GM18517 (cell line): ENCODE measurements around the gene LIN7A.
"Not testable (repeated sequence)": the region's sequence is repeated elsewhere in the genome, so short reads cannot be mapped to it uniquely, and the experiment has no call there.

Source experiments
- ATAC-seq: cut with Tn5 transposase; IDR thresholded peaks from one replicate; pipeline ENCODE4 v1.9.1; 2021; ENCODE audit warnings: mild to moderate bottlenecking, moderate library complexity; ENCODE audit not compliant: unreplicated experiment

Gene LIN7A

GRCh38 chr12:80814453-80814852 lies 123.3 kb downstream of the LIN7A start:
- ATAC-seq, result no peak

GRCh38 chr12:80813820-80814219 lies 123.9 kb downstream of the LIN7A start:
- ATAC-seq, result peak; percentile 37

- peak; percentile 38 for ATAC-seq
Observed at GRCh38 chr12:80811957-80812708, 125.6 kb downstream of the LIN7A start.

GRCh38 chr12:80810874-80811273 lies 126.9 kb downstream of the LIN7A start:
- ATAC-seq, result no peak

- peak; percentile 78 for ATAC-seq
Observed at GRCh38 chr12:80807640-80808288, 130.0 kb downstream of the LIN7A start.

GRCh38 chr12:80805106-80805505 lies 132.6 kb downstream of the LIN7A start:
- no peak for ATAC-seq

- peak; percentile 93 for ATAC-seq
Observed at GRCh38 chr12:80802652-80803400, 134.9 kb downstream of the LIN7A start.

GRCh38 chr12:80798281-80798680 lies 139.5 kb downstream of the LIN7A start:
- ATAC-seq, result no peak

GRCh38 chr12:80794551-80794950 lies 143.2 kb downstream of the LIN7A start:
- no peak for ATAC-seq

GRCh38 chr12:80792861-80793260 lies 144.9 kb downstream of the LIN7A start:
- ATAC-seq, result no peak

- ATAC-seq, result no peak
Observed at GRCh38 chr12:80791863-80792262, 145.9 kb downstream of the LIN7A start.

GRCh38 chr12:80788407-80788806 lies 149.3 kb downstream of the LIN7A start:
- ATAC-seq, result not testable (repeated sequence)

GRCh38 chr12:80782963-80783470 lies 154.7 kb downstream of the LIN7A start:
- ATAC-seq, result not testable (repeated sequence)

- no peak for ATAC-seq
Observed at GRCh38 chr12:80781313-80781712, 156.4 kb downstream of the LIN7A start.

GRCh38 chr12:80780746-80781145 lies 157.0 kb downstream of the LIN7A start:
- ATAC-seq, result no peak

- peak; percentile 98 for ATAC-seq
Observed at GRCh38 chr12:80778005-80778541, 159.7 kb downstream of the LIN7A start.

- peak; percentile 0 for ATAC-seq
Observed at GRCh38 chr12:80777587-80777986, 160.1 kb downstream of the LIN7A start.

- ATAC-seq, result no peak
Observed at GRCh38 chr12:80776706-80777105, 161.0 kb downstream of the LIN7A start.

- ATAC-seq, result no peak
Observed at GRCh38 chr12:80770958-80771357, 166.8 kb downstream of the LIN7A start.

GRCh38 chr12:80769553-80770140 lies 168.1 kb downstream of the LIN7A start:
- ATAC-seq, result no peak

GRCh38 chr12:80766897-80767296 lies 170.8 kb downstream of the LIN7A start:
- peak; percentile 93 for ATAC-seq
